Fibroblast of peridontal ligament (primary cell): Measurements from ENCODE around the gene SLC6A11.

Experiments used
- DNase-seq: peaks from one replicate; pipeline ENCODE4 v3.0.0-alpha.2; 2010; ENCODE audit errors: extremely low read depth

The SLC6A11 gene

GRCh38 chr3:10816019-10816862, at the start of gene SLC6A11:
Gene SLC6A11, plus strand, starts transcription at chr3:10816228. Its CDS starts 38 bp downstream, at chr3:10816266.
- no peak for DNase-seq

DNA sequence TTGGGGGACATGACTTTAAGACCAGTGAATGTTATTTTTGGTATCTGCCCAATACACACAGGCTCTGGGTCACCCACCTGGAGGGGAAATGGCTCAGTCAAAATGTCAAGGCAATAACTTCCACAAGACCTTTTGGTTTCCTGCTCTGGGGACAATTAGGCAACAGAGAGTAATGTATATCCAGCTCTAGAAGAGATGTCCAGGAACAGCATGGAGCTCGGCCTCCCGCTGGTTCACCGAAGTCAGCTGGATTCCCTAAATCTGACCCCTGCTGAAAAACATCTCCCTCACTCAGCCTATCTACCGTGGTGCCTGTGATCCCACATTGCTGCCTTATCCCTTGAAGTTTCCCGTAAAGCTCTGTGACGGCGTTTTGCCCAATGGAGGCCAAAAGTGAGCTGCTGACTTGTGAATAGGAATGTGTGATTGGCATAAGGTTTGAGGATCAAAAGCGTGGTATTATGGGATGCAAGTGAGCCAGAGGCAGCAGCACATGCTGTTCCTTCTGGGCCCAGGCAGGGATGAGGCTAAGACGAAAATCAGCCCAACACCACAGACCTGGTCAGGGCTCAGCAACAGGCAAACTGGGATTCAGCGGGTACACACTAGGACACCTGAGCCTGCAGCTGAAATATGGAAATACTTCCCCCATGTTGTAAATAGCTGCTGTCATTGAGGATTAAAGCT, 47.2 kb upstream of the SLC6A11 start:
- DNase-seq: no peak

- no peak for DNase-seq
Observed at GRCh38 chr3:10770547-10770946, 45.5 kb upstream of the SLC6A11 start.

DNA sequence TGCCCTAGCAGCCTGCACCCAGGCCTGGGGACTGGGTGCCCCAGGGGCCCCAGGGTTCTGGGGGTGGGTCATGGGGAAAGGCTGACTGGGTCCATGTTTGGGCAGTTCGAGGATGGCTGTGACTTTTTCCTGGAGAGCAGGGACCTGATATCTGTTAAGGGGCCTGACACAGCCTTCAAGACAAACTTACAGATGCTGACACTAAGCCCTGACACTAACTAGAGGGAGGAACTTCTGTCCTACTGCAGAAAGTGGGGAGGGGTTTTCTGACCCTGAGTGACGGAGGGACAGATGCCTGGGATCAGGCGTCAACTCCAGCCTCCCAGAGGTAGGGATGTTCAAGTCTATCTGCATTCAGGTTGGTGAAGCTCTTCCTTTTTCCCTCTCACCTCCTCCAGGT, 45.0 kb upstream of the SLC6A11 start:
- DNase-seq: no peak

DNA sequence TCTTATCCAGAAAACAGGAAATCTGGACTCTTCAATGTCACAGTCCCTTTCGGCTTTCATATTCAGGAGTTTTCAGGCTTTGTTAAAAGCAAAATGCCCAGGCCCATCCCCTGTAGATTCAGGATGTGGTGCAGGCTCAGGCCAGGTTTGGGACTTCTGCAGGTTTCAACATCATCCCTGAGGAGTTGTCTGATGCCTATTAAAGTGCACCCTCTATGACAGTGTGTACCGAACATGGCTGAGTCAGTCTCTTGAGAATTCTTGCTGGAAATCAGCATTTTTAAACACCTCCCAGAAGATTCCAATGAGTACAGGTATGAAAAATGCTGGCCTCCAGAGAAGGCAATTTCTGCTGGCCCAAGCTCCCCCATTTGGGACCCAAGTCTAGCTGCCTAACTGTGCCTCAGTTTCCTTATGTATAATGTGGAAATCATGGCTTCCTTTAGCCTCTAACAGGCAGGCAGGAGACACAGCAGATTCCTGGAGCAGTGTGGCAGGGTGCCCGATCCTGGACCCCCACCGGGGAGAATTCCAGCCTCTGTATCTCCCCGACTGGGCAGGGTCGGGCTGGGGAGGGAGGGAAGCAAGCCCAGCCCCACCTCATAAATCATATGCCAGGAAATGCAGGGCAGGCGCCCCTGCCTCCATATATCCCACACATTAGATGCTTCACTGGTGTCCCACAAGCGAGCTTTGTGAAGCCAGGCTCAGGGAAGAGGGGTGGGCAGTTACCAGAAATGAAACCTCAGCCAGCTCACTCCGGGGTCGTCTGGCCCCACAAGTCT, 44.4 kb upstream of the SLC6A11 start:
- no peak for DNase-seq

GRCh38 chr3:10772271-10773161, 43.5 kb upstream of the SLC6A11 start:
- DNase-seq: no peak

GRCh38 chr3:10774129-10774670, 41.8 kb upstream of the SLC6A11 start:
- no peak for DNase-seq

DNA sequence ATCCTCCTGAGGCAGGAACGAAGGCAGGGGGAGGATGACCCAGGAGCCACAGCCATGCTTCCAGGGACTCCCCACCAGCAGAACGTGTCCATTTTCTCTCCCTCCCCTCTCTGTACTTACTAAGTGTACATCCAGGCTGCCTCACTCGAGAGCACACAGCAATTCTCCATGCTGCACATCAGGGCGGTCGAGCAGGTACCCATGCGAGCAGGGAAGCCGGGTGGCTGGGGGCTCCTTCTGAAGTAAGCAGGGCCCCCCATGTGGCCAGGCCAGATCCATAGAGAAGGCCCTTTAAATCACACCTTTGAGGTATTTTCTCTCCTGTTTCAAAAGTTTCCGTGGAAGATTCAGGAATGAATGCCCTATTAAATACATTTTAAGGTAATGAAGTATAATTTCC, 41.2 kb upstream of the SLC6A11 start:
- no peak for DNase-seq

GRCh38 chr3:10775259-10775658, 40.8 kb upstream of the SLC6A11 start:
- no peak for DNase-seq

DNA sequence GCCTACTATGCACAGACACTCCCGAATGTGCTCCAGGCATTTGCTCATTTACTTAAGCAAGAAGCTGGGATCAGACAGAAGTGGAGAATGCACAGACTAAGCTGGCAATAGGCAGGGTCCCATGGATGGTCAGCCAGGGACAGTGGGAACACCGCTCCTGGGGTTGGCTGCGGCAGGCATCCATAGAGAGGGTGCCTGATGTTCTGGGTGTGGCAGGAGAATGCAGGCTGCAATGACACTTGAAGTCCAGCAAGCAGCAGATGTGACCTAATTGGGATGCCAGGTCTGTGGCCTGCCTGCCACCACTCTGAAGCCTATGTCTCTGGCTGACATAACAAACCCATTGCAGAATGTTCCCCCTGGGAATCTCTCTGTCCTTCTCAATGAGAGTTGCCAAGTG, 40.2 kb upstream of the SLC6A11 start:
- DNase-seq: no peak

DNA sequence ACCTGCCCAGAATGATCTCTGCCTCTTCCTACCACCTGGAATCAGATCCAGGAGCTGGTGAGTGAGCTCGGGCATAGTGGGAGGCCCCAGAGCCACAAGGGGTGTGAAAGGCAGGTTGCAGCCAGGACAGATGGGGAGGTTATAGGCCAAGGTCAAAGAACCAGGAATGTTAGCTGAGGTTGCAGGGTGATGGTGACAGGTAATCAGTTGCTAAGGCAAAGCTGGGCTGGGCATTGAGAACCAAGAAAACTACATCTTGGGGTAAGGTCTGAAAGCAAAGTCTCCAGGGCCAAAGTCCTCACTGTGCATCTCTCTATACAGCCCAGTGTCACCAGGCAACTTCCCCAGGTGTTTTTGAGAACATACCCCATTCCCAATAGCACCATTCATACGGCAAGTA, 38.4 kb upstream of the SLC6A11 start:
- no peak for DNase-seq

DNA sequence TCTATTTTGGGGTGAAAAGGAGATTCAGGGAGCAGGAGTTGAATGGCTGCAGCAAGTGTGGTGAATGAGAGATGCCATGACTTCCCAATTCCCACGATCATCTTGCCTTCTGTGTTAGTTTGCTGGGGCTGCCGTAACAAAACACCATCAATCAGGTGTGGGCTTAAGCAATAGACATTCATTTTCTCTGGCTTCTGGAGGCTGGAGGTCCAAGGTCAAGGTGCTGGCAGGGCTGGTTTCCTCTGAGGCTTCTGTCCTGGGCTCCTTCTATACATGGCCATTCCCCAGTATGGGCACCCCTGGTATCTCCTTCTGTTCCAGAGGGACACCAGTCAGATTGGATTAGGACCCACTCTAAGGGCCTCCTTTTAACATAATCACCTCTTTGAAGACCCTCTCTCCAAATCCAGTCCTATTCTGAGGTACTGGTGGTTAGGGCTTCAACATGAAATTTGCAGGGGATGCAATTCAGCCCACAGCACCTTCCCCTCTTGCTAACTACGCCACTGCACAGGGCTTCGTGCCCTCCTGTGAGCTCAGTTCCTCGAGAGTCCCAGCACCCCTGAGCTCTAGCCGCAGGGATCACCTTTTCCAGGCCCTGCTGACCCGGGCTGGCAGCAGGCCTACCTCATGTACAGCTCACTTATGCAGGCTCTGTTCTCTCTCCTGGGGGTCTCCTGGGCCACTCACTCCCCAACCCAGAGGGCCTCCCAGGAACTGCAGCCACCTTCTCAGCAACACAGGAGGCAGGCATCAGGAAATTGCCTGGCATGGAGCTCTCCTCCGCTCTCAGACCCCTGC, 37.3 kb upstream of the SLC6A11 start:
- DNase-seq: no peak

DNA sequence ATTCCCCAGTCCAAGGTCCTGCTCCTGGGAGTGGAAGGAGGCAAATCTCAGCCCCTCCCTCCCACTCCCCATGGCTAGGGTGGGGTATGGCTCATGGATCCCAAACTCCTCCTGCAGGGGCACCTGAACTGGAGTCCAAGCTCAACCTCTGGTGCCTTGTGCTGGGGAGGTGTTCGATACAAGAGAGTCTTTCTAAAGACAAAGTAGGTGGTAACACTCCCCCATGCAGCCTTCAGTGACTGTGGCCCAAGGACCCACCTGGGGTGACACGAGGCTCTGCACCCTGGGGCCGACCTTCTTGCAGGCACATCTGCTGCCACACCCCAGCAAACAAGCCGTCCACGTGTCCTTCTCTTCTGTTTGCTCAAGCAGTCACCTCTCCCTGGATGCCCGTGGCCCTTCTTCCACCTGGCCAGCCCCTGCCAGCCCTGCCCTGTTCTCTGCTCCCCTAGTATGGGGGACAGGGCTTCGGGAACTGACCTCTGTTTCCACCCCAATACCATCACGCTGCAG, 36.7 kb upstream of the SLC6A11 start:
- no peak for DNase-seq

- DNase-seq: no peak
Observed at GRCh38 chr3:10780243-10780642, 35.8 kb upstream of the SLC6A11 start.

- no peak for DNase-seq
Observed at GRCh38 chr3:10780922-10781321, 35.1 kb upstream of the SLC6A11 start.

DNA sequence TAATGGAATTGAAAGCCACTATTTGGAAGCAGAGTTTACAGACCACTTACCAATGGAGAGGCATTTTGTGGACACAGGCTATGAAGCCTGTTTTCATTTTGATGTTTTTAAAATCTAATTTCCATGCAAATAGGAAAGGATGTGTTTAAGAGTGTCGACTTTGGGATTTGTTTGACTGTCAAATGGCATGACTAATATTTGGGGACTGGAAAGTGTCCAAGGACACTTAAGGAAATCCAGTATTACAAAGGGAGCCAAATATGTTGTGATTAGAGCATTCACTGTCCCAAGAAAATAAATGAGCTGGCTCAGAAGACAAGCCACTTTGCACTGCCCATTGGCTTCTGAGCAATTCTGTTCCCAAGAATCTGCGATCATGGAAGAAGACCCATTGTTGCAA, 34.0 kb upstream of the SLC6A11 start:
- DNase-seq: no peak

GRCh38 chr3:10783360-10784351, 32.4 kb upstream of the SLC6A11 start:
- DNase-seq: peak; percentile 22

GRCh38 chr3:10786640-10787039, 29.4 kb upstream of the SLC6A11 start:
- no peak for DNase-seq

DNA sequence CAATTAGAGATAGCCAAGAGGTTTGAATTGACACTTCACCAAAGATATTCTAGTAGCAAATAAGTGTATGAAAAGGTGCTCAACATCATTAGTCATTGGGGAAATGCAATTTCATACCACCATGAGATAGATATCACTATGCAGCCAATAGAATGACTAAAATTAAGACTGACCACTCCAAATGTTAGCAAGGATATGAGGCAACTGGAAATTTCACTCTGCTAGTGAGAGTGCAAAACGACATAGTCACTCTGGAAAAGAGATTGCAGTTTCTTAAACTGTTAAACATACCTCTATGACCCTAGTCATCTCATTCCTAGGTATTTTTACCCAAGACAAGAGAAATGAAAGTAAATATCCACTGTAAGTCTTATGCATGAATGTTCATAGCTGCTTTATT, 27.6 kb upstream of the SLC6A11 start:
- DNase-seq: no peak
